NCI-H748 (cell line): ENCODE data around the gene PHTF2.
"Not testable (repeated sequence)": the region's sequence is repeated elsewhere in the genome, so short reads cannot be mapped to it uniquely, and the experiment has no call there.

ENCODE experiments used
- DNase-seq: peaks from one replicate; lab custom pipeline; 2025; ENCODE audit not compliant: unreplicated experiment; lab: John Stamatoyannopoulos, UW

PHTF2 gene

GRCh38 chr7:77873416-77874327 lies 75.1 kb downstream of the PHTF2 start:
- not testable (repeated sequence) for DNase-seq

DNA sequence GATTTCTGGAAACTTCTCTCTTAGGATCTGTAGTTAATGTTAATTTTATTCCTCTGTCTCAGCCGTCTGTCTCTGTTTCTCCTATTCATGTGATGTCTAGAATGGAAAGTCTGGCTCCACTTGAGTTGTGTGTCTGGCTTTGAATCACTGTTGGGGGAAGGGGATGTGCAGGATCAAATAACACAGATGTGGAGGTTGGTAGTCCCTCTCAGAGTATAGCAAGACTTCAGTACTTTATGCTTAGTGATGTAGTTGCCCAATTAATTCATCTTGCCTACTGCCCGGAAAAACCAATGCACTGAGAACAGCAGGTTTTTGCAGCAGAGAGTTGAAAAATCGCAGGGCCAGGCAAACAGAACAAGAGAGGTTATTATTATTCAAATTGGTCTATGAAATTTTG lies 79.2 kb downstream of the PHTF2 start:
- no peak for DNase-seq

GRCh38 chr7:77878500-77878899 lies 79.9 kb downstream of the PHTF2 start:
- DNase-seq = no peak

GRCh38 chr7:77879272-77879671 lies 80.7 kb downstream of the PHTF2 start:
- DNase-seq = no peak

DNA sequence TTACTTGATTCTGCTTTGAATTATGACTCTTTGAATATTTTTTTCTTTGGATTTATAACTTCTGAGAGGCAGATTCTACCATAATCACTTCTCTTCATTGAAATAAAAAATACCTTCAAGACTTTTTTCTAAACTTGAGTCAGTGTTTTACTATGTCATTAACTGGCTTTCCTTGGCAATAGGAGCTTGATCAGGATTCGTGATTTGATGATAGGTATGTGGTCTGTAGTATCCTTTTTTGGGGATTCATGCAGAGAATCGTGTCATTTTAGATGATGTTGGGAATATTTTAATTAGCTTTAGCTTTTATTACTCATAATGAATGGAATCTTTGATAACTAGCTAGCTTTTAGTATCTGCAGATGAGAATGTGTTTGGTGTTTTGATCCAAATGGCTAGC lies 83.3 kb downstream of the PHTF2 start:
- no peak for DNase-seq

- DNase-seq = no peak
These were observed 86.6 kb downstream of the PHTF2 start for GRCh38 chr7:77885155-77885554.

- DNase-seq = no peak
These were observed 89.0 kb downstream of the PHTF2 start for GRCh38 chr7:77887567-77887966.

DNA sequence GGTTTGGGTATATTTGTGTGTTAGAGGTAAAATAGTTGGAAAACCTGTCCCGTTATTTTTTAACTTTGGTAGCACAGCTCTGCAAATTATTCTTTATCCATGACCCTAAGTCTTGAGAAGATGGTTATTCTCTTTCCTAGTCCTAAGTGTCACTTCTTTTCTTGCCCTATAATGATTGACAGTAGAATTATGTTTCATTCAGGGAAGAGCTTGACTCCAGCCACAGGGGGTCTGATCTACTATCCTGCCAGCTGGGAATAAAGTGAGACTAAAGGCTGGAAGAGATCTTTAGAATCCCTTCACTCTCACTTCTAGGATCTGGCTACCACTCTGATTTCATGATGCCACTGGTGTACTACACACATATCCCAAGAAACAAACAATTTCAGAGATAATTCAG lies 90.4 kb downstream of the PHTF2 start:
- no peak for DNase-seq

GRCh38 chr7:77893813-77894212 lies 95.2 kb downstream of the PHTF2 start:
- DNase-seq = no peak

- no peak for DNase-seq
These were observed 96.1 kb downstream of the PHTF2 start for GRCh38 chr7:77894574-77895091.

GRCh38 chr7:77895905-77896304 lies 97.3 kb downstream of the PHTF2 start:
- DNase-seq = no peak

DNA sequence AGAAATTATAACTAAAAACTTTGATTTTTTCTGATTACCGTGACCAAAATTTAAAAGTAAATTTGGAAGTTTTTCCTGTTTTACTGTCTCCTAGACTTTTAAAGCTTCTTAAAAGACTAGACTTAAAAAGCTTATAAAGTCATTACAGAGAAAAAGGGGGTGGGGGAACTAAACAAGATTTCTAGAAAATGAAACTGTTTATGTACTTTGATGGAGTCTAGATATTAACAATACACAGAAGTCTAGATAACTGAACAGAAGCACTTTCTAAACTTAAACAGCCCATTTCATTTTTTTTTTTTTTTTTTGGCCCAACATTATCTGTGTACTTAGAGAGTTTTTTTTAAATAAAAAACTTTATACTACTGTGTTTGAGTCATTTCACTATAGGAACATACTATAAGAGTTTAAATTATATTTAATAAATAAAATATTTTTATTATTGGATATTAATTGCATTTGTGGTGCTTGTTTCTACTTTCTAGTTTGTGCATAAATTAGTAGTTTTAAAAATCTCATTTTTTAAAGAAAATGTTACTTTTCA lies 98.5 kb downstream of the PHTF2 start:
- DNase-seq = no peak

DNA sequence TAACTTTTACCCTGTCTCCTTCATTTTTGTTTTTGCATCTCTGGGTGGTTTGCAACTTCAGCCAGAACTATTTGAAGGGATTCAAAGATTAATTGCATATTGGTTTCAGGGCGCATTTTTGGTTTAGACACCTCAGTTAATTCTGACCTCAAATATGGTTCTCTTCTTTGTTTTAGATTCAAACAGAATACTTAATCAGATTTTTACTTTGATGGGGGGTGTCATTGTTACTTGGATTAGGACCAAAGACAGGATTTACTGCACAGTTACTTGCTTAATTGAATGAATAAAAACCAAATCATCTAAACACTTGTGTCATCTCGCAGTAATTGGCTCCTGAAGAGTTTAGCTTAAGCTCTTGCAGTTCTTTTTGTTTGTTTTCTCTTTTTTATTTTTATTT lies 100.9 kb downstream of the PHTF2 start:
- no peak for DNase-seq

DNA sequence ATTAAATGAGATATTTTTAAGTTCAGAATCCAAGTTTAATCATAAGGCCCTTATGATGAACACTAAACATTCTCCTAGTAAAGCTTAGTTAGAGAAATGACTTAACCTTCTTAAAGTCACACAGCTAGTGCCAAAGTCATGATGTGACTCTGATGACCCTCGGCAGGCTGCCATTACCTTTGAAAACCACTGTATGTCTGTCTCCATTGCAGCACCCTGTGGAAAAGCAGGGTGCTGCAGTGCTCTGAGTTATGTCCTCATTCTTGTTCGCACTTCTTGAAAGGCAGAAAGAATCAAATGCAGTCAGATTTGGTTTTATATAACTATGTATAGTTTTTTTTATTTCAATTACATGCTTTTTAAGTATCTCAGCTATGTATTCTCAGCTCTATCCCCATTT lies 105.0 kb downstream of the PHTF2 start:
- no peak for DNase-seq

GRCh38 chr7:77904252-77904651 lies 105.7 kb downstream of the PHTF2 start:
- DNase-seq = no peak

DNA sequence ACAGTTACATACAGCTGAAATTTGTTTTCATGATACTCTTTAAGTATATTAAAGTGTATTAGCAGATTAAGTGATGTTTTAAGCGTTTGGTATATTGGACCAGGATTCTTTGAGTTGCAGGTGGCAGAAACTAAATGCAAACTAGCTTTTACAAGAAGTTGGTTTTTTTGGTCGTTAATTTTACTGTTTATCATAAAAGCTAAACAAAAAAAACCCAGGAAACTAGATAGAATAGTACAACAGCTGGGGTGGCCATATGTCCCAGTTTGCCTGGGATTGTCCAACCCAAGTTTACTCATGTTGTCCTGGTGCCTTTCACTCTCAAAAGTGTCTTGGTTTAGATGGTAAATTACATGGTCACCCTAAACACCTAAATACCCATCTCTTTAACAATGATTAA lies 108.7 kb downstream of the PHTF2 start:
- DNase-seq = no peak

DNA sequence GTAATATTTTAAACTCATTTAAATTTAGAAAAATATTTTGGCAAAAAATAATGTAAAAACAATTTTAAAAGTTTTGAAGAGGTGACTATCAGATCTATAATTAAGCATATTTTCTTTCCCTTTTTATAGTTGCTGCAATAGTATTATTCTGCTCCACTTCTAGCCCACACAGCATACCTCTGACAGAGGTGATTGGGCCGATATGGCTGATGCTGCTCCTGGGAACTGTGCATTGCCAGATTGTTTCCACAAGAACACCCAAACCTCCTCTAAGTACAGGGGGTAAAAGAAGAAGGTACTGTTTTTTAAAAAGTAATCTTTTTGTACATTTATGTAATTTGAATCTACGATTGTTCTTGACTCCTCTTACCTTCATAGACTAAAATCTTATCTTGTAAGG lies 110.1 kb downstream of the PHTF2 start:
- no peak for DNase-seq

DNA sequence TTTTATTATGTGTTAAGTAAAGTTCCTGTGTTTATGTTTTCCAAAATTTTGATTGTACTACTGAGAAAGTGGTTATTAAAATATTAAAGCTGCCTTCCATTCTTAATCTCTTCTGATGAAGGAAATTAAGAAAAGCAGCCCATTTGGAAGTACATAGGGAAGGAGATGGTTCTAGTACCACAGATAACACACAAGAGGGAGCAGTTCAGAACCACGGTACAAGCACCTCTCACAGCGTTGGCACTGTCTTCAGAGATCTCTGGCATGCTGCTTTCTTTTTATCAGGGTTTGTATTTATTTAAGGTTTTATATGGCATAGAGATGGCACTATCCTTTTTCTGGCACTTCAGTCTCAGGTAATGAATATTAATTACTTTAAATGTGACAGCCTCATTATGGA lies 111.6 kb downstream of the PHTF2 start:
- DNase-seq = no peak

DNA sequence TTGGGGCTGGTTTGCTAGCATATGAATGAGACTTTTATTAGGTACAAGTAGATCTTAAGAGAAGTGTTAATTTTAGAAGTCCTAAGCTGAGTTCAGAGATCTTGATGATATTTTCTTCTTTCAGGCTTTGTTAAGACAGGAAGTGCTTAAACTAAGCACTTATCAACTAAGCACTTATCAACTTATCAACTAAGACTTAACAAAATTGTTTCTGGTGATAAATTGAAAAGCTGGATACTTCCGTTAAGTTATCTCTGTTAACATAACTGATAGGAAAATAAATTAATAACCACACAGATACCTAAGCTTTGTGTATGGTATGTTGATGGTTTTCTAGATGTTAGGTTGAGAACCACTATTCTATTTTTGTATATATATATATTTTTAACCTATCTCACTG lies 113.7 kb downstream of the PHTF2 start:
- DNase-seq = no peak

- DNase-seq = no peak
These were observed 115.5 kb downstream of the PHTF2 start for GRCh38 chr7:77913977-77914607.

DNA sequence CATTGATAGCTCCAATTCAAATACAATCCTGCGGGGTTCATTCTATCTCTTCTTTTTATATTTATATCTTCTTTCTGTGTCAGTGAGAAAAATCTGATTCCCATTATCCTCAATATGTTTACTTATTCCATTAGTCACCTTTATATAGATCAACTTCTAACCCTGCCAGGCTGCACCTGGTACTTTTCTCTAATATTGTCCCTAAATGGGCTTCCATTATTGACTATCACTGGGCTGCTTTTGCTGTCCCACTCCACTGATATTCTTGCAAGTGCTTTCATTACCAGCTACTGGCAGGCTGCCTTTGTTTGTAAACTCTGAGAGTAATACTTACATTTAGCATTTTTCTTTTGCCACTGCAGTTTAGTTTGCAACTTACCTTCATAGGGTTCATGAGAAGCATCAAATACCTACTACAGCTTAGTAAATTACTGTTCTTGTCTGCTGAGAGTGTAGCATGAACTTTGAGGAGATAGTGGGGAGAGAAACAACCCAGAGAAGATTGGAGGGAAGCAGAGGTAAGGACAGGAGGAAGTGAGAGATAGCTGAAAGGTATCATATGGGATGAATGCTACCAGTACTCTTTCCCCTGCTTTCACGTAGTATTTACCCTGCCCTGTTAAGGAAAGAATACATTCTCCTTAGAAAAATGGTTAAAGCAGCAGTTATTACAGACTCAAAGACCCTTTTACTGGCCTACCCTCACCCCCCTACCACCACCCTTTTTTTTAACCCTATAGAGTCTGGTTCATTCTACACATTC lies 119.1 kb downstream of the PHTF2 start:
- DNase-seq = peak; percentile 95
